Mesendoderm (in vitro differentiated cells): ENCODE results near the gene FAM111B.
"Not testable (repeated sequence)": the region's sequence is repeated elsewhere in the genome, so short reads cannot be mapped to it uniquely, and the experiment has no call there.

Experiments used
- DNase-seq: peaks from one replicate; pipeline ENCODE4 v3.0.0; 2013
- H2AK5ac ChIP-seq: 2 replicates; pipeline ENCODE4 v1.6.1; 2013; ENCODE audit warnings: low read length, inconsistent platforms
- H2BK120ac ChIP-seq: 2 replicates; pipeline ENCODE4 v1.6.1; 2013; ENCODE audit warnings: low read depth, mild to moderate bottlenecking, low read length, moderate library complexity, mixed read lengths
- H2BK15ac ChIP-seq: replicated peaks from 2 replicates; pipeline ENCODE4 v1.6.1; 2013; ENCODE audit warnings: low read depth, mild to moderate bottlenecking, moderate library complexity
- H2BK5ac ChIP-seq: 2 replicates; pipeline ENCODE4 v1.6.1; 2013; ENCODE audit warnings: low read length, inconsistent platforms
- H3K18ac ChIP-seq: 2 replicates; pipeline ENCODE4 v1.6.1; 2013; ENCODE audit warnings: mild to moderate bottlenecking, low read length, mixed read lengths
- H3K23ac ChIP-seq: one replicate; pipeline ENCODE4 v1.6.1; 2013; ENCODE audit warnings: low read length
- H3K27ac ChIP-seq: 2 replicates; pipeline ENCODE4 v1.5.1; 2013; ENCODE audit warnings: low read depth, mild to moderate bottlenecking, inconsistent platforms, low read length, moderate library complexity
- H3K27me3 ChIP-seq: 2 replicates; pipeline ENCODE4 v1.6.1; 2013; ENCODE audit warnings: low read length, control low read depth, mild to moderate bottlenecking, inconsistent platforms; ENCODE audit not compliant: insufficient read depth, poor library complexity
- H3K36me3 ChIP-seq: 2 replicates; pipeline ENCODE4 v1.6.1; 2013; ENCODE audit warnings: low read length, inconsistent platforms; ENCODE audit not compliant: control insufficient read depth, insufficient read depth
- H3K4ac ChIP-seq: one replicate; pipeline ENCODE4 v1.6.1; 2013; ENCODE audit warnings: low read depth, mild to moderate bottlenecking, low read length, moderate library complexity
- H3K4me1 ChIP-seq: 2 replicates; pipeline ENCODE4 v1.6.1; 2013; ENCODE audit warnings: low read depth, low read length, inconsistent platforms; ENCODE audit not compliant: control insufficient read depth
- H3K4me2 ChIP-seq: 2 replicates; pipeline ENCODE4 v1.6.1; 2013; ENCODE audit warnings: low read length
- H3K4me3 ChIP-seq: 2 replicates; pipeline ENCODE4 v1.5.1; 2013; ENCODE audit warnings: mild to moderate bottlenecking, low read length
- H3K56ac ChIP-seq: one replicate; pipeline ENCODE4 v1.6.1; 2013; ENCODE audit warnings: low read length
- H3K79me1 ChIP-seq: 2 replicates; pipeline ENCODE4 v1.6.1; 2013; ENCODE audit warnings: low read length, inconsistent platforms
- H3K79me2 ChIP-seq: 2 replicates; pipeline ENCODE4 v1.6.1; 2013; ENCODE audit warnings: mild to moderate bottlenecking, low read length; ENCODE audit not compliant: control insufficient read depth, insufficient read depth
- H3K9ac ChIP-seq: 2 replicates; pipeline ENCODE4 v1.6.1; 2013; ENCODE audit warnings: low read length, inconsistent platforms
- H4K5ac ChIP-seq: one replicate; pipeline ENCODE4 v1.6.1; 2013; ENCODE audit warnings: low read length
- H4K8ac ChIP-seq: one replicate; pipeline ENCODE4 v1.6.1; 2013; ENCODE audit warnings: low read depth, mild to moderate bottlenecking, control low read depth, low read length, moderate library complexity
- WGBS: extraction: QIAGEN DNeasy Blood & Tissue Kit; methylation state at CpG from one replicate; pipeline ENCODE4 v1.1.7; 2013; ENCODE audit warnings: low lambda C conversion rate, missing lambda C conversion rate; ENCODE audit not compliant: insufficient coverage; ENCODE audit errors: extremely low coverage; 5-methylcytosine and 5-hydroxymethylcytosine counted together

The FAM111B gene

DNA sequence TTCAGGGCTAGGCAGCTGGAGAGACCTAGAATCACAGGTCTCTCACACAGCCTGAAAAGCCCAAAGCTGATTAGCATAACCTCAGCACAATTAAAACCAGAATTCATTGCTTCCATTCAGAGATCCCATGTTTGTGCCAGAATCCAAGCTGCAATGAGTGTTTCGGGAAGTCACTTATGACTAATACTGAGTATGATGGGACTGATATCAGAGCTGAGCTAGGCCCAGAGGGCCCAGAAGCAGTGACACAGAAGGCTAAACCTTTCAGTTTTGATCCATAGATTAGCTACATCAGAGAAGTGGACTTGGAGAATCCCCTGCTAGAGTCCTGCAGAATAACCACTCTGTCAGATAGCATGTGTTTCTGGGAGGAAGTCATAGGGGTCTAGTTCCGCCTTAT, 26.6 kb upstream of the FAM111B start:
- no CpG with 5 or more reads among the region's 2 CpGs for WGBS
- H2BK120ac ChIP-seq, H3K4me2 ChIP-seq, H3K56ac ChIP-seq, H2BK15ac ChIP-seq, H3K27me3 ChIP-seq, H3K79me2 ChIP-seq, H4K5ac ChIP-seq, H3K18ac ChIP-seq, H3K4me1 ChIP-seq, H2BK5ac ChIP-seq, H3K27ac ChIP-seq, H3K9ac ChIP-seq, H4K8ac ChIP-seq, H3K4ac ChIP-seq, H3K79me1 ChIP-seq, H3K23ac ChIP-seq, H3K36me3 ChIP-seq, DNase-seq, H2AK5ac ChIP-seq, H3K4me3 ChIP-seq: not testable (repeated sequence)

- not testable (repeated sequence) for H3K4me2 ChIP-seq, H2BK15ac ChIP-seq, H2BK5ac ChIP-seq, H3K4me1 ChIP-seq, H3K23ac ChIP-seq, H3K9ac ChIP-seq, H2BK120ac ChIP-seq, H3K36me3 ChIP-seq, H3K4ac ChIP-seq, H4K5ac ChIP-seq, H3K18ac ChIP-seq, H4K8ac ChIP-seq, H3K27me3 ChIP-seq, H3K56ac ChIP-seq, H3K79me2 ChIP-seq, DNase-seq, H3K79me1 ChIP-seq, H3K27ac ChIP-seq, H3K4me3 ChIP-seq, H2AK5ac ChIP-seq
- no CpG with 5 or more reads among the region's 4 CpGs for WGBS
These were observed 25.5 kb upstream of the FAM111B start for GRCh38 chr11:59081430-59082020.

- H3K79me1 ChIP-seq, H2BK5ac ChIP-seq: not testable (repeated sequence)
- WGBS, result no CpG with 5 or more reads among the region's 5 CpGs
These were observed 21.0 kb upstream of the FAM111B start, which contains the start of gene GLYATL1B for GRCh38 chr11:59086007-59086406. TSS of gene GLYATL1B (plus strand) at chr11:59086307. CDS start at chr11:59086307, 0 bp downstream.

DNA sequence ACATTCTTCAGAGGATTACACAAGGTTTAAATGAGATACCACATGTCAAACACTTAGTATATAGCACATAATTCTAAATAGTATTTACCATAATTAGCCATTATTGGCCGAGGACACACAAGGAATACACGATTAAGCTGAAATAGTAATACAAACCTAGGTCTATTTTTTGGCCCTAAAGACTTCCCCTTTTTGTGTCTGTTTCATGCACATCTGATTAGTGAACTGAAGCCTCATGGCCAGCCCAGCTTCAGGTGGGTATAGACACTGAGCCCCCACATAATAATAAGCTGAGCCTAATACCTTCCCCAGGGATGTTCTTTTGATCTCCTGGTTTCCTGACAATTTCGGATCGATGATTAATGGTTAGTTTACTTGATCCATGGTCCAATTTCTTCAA, 18.9 kb upstream of the FAM111B start:
- no peaks in the 10 kb centered on the region for H3K4me1 ChIP-seq
- H3K4me3 ChIP-seq, result no peak overlapping the region
- WGBS, result no CpG with 5 or more reads among the region's 4 CpGs

More at GRCh38 chr11:59086007-59086406, 21.0 kb upstream of the FAM111B start, which contains the start of gene GLYATL1B:
- H3K79me2 ChIP-seq, H2AK5ac ChIP-seq, H3K4me1 ChIP-seq, H2BK120ac ChIP-seq, H3K56ac ChIP-seq, H4K8ac ChIP-seq, H3K23ac ChIP-seq, H3K27ac ChIP-seq, H3K4me3 ChIP-seq, DNase-seq, H3K9ac ChIP-seq, H3K27me3 ChIP-seq, H3K18ac ChIP-seq, H3K4me2 ChIP-seq, H2BK15ac ChIP-seq, H3K36me3 ChIP-seq, H3K4ac ChIP-seq, H4K5ac ChIP-seq: not testable (repeated sequence)

GRCh38 chr11:59093576-59093975, 13.5 kb upstream of the FAM111B start:
- H2BK5ac ChIP-seq, DNase-seq, H2BK15ac ChIP-seq, H3K36me3 ChIP-seq, H4K8ac ChIP-seq, H2BK120ac ChIP-seq, H3K79me1 ChIP-seq, H3K9ac ChIP-seq, H3K18ac ChIP-seq, H3K79me2 ChIP-seq, H4K5ac ChIP-seq, H3K4me2 ChIP-seq, H2AK5ac ChIP-seq, H3K27me3 ChIP-seq, H3K56ac ChIP-seq, H3K4me3 ChIP-seq, H3K27ac ChIP-seq, H3K4ac ChIP-seq, H3K23ac ChIP-seq, H3K4me1 ChIP-seq: not testable (repeated sequence)

More for the DNA sequence above, 18.9 kb upstream of the FAM111B start:
- Histone ChIP-seq H4K5ac (no peak overlapping the region), H3K9ac (no peak overlapping the region), H3K27ac (no peak overlapping the region), H3K18ac (no peak overlapping the region), H3K4me2 (no peak overlapping the region), H3K4ac (no peak overlapping the region), H3K27me3 (no peaks in the 10 kb centered on the region), H3K56ac (no peak overlapping the region), H2BK15ac (no peak overlapping the region), H3K79me1 (no peaks in the 10 kb centered on the region), H4K8ac (no peak overlapping the region), H2BK5ac (no peak overlapping the region), H2AK5ac (no peak overlapping the region), H3K23ac (no peak overlapping the region), H3K36me3 (no peaks in the 10 kb centered on the region), H2BK120ac (no peak overlapping the region), H3K79me2 (no peaks in the 10 kb centered on the region)
- DNase-seq, result no peak

- not testable (repeated sequence) for H3K4ac ChIP-seq, H3K79me1 ChIP-seq, H3K27me3 ChIP-seq, DNase-seq, H2AK5ac ChIP-seq, H3K79me2 ChIP-seq, H2BK5ac ChIP-seq, H4K8ac ChIP-seq, H3K23ac ChIP-seq, H3K27ac ChIP-seq, H3K4me2 ChIP-seq, H3K9ac ChIP-seq, H3K4me1 ChIP-seq, H3K18ac ChIP-seq, H3K36me3 ChIP-seq, H4K5ac ChIP-seq, H3K4me3 ChIP-seq, H3K56ac ChIP-seq, H2BK120ac ChIP-seq, H2BK15ac ChIP-seq
- WGBS, result no CpG with 5 or more reads among the region's 1 CpG
These were observed 11.8 kb upstream of the FAM111B start for GRCh38 chr11:59095225-59095624.
